Gastrocnemius medialis (tissue), 4 donors: ENCODE results near the gene RUSF1. TPM values are rescaled to one million over a fixed set of nuclear protein-coding genes. Genes with fewer than 3 reads are reported as not detected.

Experiments used
- ATAC-seq, 2 donors: fragments of 150-250 bp; one replicate each; pipeline ENCODE4 v1.9.1; 2016
- DNase-seq, 2 donors: peaks; one replicate each; pipeline ENCODE4 v3.0.0-alpha.2; 2019
- H3K27ac ChIP-seq, 4 donors: fragments of 200-600 bp; sonication (generic); 1 replicate in 1 of 4; 2 replicates in 3 of 4; pipeline ENCODE4 v1.5.1; 2016 to 2018; ENCODE audit warnings: mild to moderate bottlenecking in 2 of 4, moderate library complexity in 1 of 4
- H3K27me3 ChIP-seq, 3 donors: fragments of 200-600 bp; sonication (generic) in 2 of 3; 1 replicate in 1 of 3; 2 replicates in 2 of 3; pipeline versions ENCODE4 v1.5.1 to v1.6.0; 2016 to 2019; ENCODE audit warnings: mild to moderate bottlenecking in 1 of 3, moderate library complexity in 1 of 3
- H3K36me3 ChIP-seq, 2 donors: fragments of 200-600 bp; sonication (generic) in 1 of 2; one replicate each; pipeline ENCODE4 v1.5.1; 2017 to 2018
- H3K4me1 ChIP-seq, 2 donors: fragments of 200-600 bp; sonication (generic) in 1 of 2; one replicate each; pipeline ENCODE4 v1.5.1; 2016 to 2017; ENCODE audit warnings: mild to moderate bottlenecking in 2 of 2
- H3K4me3 ChIP-seq, 4 donors: fragments of 200-600 bp; sonication (generic) in 3 of 4; 1 replicate in 1 of 4; 2 replicates in 3 of 4; pipeline ENCODE4 v1.5.1; 2016 to 2019; ENCODE audit warnings: mild to moderate bottlenecking in 2 of 4
- H3K9me3 ChIP-seq, 3 donors: fragments of 200-600 bp; sonication (generic) in 2 of 3; 1 replicate in 1 of 3; 2 replicates in 2 of 3; pipeline ENCODE4 v1.5.1; 2016 to 2019
- CTCF ChIP-seq, 5 experiments: fragments of 450-650 bp in 3 of 5; fragments of 200-600 bp in 2 of 5; sonication (generic) in 2 of 5; IDR thresholded peaks in 4 of 5; conservative IDR thresholded peaks in 1 of 5; 1 replicate in 4 of 5; 2 replicates in 1 of 5; pipeline ENCODE4 v1.5.1; 2016 to 2019; ENCODE audit warnings: antibody characterized with exemption in 5 of 5, mild to moderate bottlenecking in 3 of 5, moderate library complexity in 3 of 5
- POLR2A ChIP-seq, 2 donors: fragments of 450-650 bp; IDR thresholded peaks; one replicate each; pipeline ENCODE4 v1.6.1; 2017; ENCODE audit warnings: antibody characterized with exemption in 2 of 2, mild to moderate bottlenecking in 2 of 2, moderate library complexity in 2 of 2
- in situ Hi-C, 4 donors: fragments of 200-750 bp; cut with MboI; loops; one replicate each; pipeline versions ENCODE4 v1.15.0 to v1.8.0; 2017; ENCODE audit warnings: low sequenced_read_pairs in 4 of 4
- intact Hi-C: fragments of 100-400 bp; cut with DNase I; formaldehyde crosslinking; loops from one replicate; pipeline ENCODE4 v1.15.1; 2023; ENCODE audit warnings: low total_unique reads
- total RNA-seq, 4 donors: library from RNA; depleted of rRNA; stranded (reverse); fragments of >200 nt; gene quantifications; one replicate each; pipeline versions ENCODE4 v1.1.0 to v1.2.3, GENCODE V29; 2016

The RUSF1 gene
- total RNA-seq, 4 donors from 2014 or later: 6.7 to 15.1 (median 8.5) TPM

- no peak for ATAC-seq
- intact Hi-C loops: no loop called here
- in situ Hi-C loops: loop anchor here in 3 of 4 donors (25.0 kb wide), 3 partner anchors 191 to 366 kb away; partner anchors contain the start of gene ZNF267 (in 2 of the 3)
Observed at GRCh38 chr16:31521368-31521767, 13.2 kb upstream of the RUSF1 start.

GRCh38 chr16:31519759-31520431 is 11.7 kb upstream of the RUSF1 start:
- in situ Hi-C loops: loop anchor here in 3 of 4 donors (25.0 kb wide), 3 partner anchors 192 to 367 kb away; partner anchors contain the start of gene ZNF267 (in 2 of the 3)
- no peak for ATAC-seq

More at GRCh38 chr16:31521368-31521767, 13.2 kb upstream of the RUSF1 start:
- no peak overlapping the region for H3K4me3 ChIP-seq
- no peak overlapping the region for H3K27ac ChIP-seq
- no peaks in the 10 kb centered on the region for H3K36me3 ChIP-seq
- no peak for DNase-seq
- H3K27me3 ChIP-seq: peaks cover 1 to 3% (median 3%) of the 10 kb centered on the region in 3 donors
- H3K9me3 ChIP-seq: no peaks in the 10 kb centered on the region
- no peak for TF ChIP-seq CTCF (IDR thresholded peaks at IDR 0.05 in 4 of 5, conservative IDR thresholded peaks at IDR 0.05 in 1 of 5)
- no peak for TF ChIP-seq POLR2A (IDR thresholded peaks at IDR 0.05)
- no peaks in the 10 kb centered on the region for H3K4me1 ChIP-seq

GRCh38 chr16:31517800-31518402 is 9.7 kb upstream of the RUSF1 start:
- no peak overlapping the region for H3K27ac ChIP-seq
- TF ChIP-seq CTCF (IDR thresholded peaks at IDR 0.05 in 4 of 5, conservative IDR thresholded peaks at IDR 0.05 in 1 of 5) (no peak), POLR2A (IDR thresholded peaks at IDR 0.05) (no peak)
- no peak overlapping the region for H3K4me3 ChIP-seq
- intact Hi-C loops (no loop called here), in situ Hi-C loops (loop anchor here in 3 of 4 donors (25.0 kb wide), 3 partner anchors 194 to 369 kb away; partner anchors contain the start of gene ZNF267 (in 2 of the 3))
- no peak for ATAC-seq
- no peaks in the 10 kb centered on the region for H3K4me1 ChIP-seq
- H3K36me3 ChIP-seq: no peaks in the 10 kb centered on the region
- peaks cover 0 to 3% (median 3%) of the 10 kb centered on the region in 3 donors for H3K27me3 ChIP-seq
- H3K9me3 ChIP-seq: no peaks in the 10 kb centered on the region
- DNase-seq: no peak

More at GRCh38 chr16:31519759-31520431, 11.7 kb upstream of the RUSF1 start:
- Histone ChIP-seq H3K27ac (no peak overlapping the region), H3K4me3 (no peak overlapping the region), H3K36me3 (no peaks in the 10 kb centered on the region), H3K27me3 (peaks cover 0 to 3% (median 3%) of the 10 kb centered on the region in 3 donors), H3K9me3 (no peaks in the 10 kb centered on the region), H3K4me1 (no peaks in the 10 kb centered on the region)
- no peak for DNase-seq
- no peak for TF ChIP-seq POLR2A (IDR thresholded peaks at IDR 0.05)
- TF ChIP-seq CTCF (IDR thresholded peaks at IDR 0.05 in 4 of 5, conservative IDR thresholded peaks at IDR 0.05 in 1 of 5): no peak
- intact Hi-C loops: no loop called here

DNA sequence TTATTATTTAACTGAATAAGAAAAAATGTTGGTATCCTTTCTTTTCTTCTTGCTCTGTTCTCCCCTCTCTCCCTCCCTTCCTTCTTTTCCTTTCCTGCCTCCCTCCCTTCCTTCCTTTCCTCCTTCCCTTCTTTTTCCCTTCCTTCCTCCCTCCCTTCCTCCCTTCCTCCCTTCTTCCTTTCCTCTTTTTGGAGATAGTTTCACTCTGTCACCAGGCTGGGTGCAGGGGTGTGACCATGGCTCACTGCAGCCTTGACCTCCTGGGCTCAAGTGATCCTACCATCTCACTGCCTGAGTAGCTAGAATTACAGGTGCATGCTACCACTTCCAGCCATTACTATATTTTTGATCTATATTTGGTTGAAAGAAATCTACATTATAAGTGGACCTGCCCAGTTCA is 5.7 kb upstream of the RUSF1 start:
- in situ Hi-C loops: loop anchor here in 3 of 4 donors (25.0 kb wide), 3 partner anchors 198 to 373 kb away; partner anchors contain the start of gene ZNF267 (in 2 of the 3)
- no peaks in the 10 kb centered on the region for H3K9me3 ChIP-seq
- no peak for ATAC-seq
- peaks cover 0 to 3% (median 2%) of the 10 kb centered on the region in 3 donors for H3K27me3 ChIP-seq
- H3K4me3 ChIP-seq: no peak overlapping the region
- H3K4me1 ChIP-seq: peaks cover 9 to 10% of the 10 kb centered on the region in 2 donors
- H3K27ac ChIP-seq: no peak overlapping the region
- intact Hi-C loops: no loop called here
- DNase-seq: no peak
- TF ChIP-seq POLR2A (IDR thresholded peaks at IDR 0.05) (no peak), CTCF (IDR thresholded peaks at IDR 0.05 in 4 of 5, conservative IDR thresholded peaks at IDR 0.05 in 1 of 5) (no peak)
- no peaks in the 10 kb centered on the region for H3K36me3 ChIP-seq
